HG03175 (cell line): ENCODE data around the gene KIF25.
"Not testable (repeated sequence)": the region's sequence is repeated elsewhere in the genome, so short reads cannot be mapped to it uniquely, and the experiment has no call there.

Experiments
- ATAC-seq: cut with Tn5 transposase; IDR thresholded peaks from one replicate; pipeline ENCODE4 v1.9.1; 2021; ENCODE audit warnings: mild to moderate bottlenecking, moderate library complexity; ENCODE audit not compliant: unreplicated experiment

KIF25 gene

DNA sequence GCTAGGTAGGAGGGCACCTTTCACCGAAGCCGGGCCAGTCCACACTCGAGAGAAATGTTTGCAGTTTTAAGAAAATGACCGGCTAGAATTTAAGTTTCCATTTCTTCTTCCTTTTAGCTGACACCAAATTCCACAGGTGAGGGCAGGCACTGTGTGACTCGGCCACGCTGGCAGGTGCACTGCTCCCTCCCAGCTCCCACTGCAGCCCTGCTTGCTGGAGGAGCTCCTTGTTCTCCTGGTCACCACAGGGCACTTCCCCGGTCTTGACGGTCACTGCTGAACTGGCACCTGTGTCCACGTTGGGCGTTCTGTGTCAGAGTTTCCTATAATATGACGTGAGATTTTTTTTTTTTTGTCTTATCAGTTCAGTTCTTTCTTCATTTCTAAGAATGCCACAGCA lies 3.6 kb upstream of the KIF25 start:
- no peak for ATAC-seq

DNA sequence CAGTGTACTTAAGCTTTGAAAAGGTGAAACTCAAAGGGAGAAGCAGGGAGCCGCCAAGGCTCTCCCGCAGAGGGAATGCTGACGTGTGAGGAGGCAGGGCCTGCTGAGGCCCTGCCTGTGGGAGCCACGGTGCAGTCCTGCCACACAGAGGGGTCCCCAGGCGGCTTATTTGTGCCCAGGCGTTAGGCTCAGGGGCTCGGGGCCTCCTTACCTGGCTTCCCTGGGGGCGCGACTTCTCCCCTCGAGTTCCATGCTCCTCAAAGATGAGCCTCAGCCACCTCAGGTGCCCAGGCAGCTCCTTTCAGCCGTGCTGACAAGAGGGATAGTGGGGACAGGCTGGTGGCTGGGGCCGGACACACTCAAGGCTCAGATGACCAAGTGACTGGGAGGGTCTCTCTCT lies 2.2 kb upstream of the KIF25 start:
- no peak for ATAC-seq

- ATAC-seq, result no peak
Measured at GRCh38 chr6:167995731-167996151, 1.7 kb upstream of the KIF25 start.

DNA sequence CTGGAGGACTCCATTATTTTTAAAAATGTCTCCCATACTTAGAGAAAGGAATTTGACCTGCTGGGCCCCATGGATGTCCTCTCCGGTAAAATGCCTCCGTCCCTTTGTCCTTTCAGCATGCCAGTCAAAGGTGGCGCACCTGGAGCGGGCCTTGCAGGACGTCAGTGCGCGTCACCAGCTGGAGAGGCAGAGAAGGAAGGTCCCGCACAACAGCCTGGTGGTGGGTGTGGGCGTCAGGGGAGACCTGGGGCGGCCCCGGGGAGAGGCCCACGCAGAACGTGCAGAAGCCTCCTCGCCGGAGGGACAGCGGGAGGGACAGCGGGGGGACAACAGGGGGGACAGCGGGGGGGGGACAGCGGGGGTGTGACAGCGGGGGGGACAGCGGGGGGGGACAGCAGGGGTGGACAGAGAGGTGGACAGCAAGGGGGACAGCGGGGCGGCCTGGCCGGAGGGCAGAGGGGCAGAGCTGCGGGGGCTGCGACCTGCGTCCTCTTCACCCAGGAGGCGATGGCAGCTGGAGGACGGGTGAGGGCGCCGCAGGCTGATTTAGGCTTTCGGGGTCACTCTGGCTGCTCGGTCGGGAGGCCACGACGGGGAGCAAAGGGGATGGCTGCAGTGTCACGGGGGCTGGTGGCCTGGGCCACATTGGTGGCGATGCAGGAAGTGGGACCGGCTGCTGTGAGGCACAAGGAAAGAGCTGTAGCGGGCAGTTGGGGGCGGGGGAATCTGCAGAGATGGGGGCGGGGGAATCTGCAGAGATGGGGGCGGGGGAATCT lies 859 bp upstream of the KIF25 start:
- no peak for ATAC-seq

GRCh38 chr6:167998215-167998614 lies 744 bp downstream of the KIF25 start:
- ATAC-seq, result no peak

DNA sequence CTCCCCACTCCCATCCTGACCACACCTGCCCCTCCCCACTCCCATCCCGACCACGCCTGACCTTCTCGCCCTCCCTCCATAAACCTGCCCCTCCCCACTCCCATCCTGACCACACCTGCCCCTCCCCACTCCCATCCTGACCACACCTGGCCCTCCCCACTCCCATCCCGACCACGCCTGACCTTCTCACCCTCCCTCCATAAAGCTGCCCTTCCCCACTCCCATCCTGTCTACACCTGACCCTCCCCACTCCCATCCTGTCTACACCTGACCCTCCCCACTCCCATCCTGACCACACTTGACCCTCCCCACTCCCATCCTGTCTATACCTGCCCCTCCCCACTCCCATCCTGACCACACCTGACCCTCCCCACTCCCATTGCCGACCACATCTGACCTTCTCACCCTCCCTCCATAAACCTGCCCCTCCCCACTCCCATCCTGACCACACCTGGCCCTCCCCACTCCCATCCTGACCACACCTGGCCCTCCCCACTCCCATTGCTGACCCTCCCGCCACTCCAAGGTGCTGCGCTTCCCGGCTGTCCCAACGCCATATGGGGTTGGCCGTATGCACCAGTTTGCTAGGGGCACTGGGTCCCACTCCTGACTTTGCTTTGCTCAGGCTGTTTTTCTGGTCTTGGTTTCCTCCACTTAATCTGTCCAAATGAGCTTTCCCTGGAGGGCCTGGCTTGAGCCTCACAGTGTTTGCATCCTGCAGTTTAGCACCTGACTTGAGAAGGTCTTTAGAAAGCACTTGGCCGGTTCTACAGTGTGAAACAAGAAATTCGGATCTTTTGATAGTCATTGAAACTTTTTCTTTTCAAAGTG lies 2.9 kb downstream of the KIF25 start:
- ATAC-seq, result no peak

DNA sequence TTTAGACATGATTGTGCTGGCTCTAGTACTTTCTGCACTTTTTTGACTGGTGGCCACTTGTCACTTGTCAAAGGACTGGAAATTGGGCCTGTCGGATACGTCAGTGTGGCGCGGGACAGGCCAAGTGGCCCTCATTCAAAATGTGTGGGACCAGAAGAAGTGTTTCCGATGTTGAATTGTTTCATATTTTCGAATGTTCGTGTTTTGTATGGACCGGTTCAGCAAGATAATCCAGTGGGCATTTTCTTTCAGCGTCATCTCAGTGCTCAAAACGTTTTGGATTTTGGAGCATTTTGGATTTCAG lies 3.5 kb downstream of the KIF25 start:
- ATAC-seq, result no peak

- not testable (repeated sequence) for ATAC-seq
Measured at GRCh38 chr6:168001514-168001913, 4.0 kb downstream of the KIF25 start.

DNA sequence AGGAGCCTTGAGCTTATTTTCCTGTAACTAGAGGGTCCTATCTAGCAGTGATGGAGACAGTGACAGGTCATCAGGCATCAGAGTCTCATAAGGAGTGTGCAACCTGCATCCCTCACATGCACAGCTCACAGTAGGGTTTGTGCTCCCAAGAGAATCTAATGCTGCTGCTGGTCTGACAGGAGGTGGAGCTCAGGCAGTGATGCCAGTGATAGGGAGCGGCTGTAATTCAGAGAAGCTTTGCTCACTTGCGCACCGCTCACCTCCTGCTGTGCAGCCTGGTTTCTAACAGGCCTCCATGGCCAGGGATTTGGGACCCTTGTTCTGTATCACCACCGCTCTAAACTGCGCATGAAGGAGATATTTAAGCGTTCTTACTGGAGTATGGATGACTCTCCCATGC lies 5.3 kb downstream of the KIF25 start:
- ATAC-seq, result no peak

- no peak for ATAC-seq
Measured at GRCh38 chr6:168004023-168004422, 6.6 kb downstream of the KIF25 start.

GRCh38 chr6:168004945-168005344 lies 7.5 kb downstream of the KIF25 start:
- ATAC-seq, result no peak

DNA sequence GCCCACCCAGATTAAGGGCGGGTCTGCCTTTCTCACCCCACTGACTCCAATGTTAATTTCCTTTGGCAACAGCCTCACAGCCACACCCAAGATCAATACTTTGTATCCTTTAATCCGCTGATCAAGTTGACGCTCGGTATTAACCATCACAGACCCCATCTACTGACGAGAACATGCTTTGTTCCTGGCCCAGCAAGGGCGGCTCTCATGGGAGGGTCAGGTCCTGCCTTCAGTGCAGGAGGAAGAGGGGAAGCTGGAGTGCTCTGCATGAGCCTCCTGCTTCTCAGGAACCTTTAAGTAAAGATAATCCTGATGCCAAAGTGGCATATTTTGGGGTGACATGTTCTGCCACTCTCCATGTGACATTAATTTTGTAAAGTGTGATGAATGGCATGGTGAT lies 8.3 kb downstream of the KIF25 start:
- no peak for ATAC-seq

DNA sequence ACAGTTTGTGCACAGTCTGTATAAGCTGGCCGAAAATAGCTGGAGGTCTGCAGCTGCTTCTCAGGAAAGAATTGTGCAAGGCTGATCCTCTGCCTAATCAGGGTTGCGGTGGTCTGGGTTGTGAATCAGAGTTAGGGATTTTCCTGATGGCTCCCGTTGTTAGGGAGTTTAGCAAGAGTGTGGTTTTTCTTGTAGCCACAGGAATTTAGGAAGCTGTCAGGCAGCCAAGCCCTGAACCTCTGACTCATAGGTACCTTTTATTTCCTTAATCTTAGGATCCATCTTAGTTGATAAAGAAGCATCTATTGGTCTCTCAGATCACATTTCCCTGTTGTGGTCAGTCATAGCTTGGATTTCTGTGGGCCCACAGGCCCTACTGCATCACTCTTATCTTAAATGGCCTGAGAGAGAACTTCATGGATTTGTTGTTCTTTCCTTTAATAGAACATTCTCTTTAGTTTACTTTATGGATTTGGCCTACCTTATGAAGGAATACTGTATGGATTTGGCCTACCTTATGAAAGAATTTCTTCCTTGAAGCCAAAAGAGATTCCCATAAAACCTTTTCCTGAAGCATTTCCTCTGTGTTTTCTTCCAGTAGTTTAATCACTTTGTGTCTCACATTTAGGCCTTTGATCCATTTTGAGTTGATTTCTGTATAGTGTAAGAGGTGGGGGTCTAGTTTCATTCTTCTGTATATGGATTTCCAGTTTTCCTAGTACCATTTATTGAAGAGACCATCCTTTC lies 10.3 kb downstream of the KIF25 start:
- no peak for ATAC-seq

DNA sequence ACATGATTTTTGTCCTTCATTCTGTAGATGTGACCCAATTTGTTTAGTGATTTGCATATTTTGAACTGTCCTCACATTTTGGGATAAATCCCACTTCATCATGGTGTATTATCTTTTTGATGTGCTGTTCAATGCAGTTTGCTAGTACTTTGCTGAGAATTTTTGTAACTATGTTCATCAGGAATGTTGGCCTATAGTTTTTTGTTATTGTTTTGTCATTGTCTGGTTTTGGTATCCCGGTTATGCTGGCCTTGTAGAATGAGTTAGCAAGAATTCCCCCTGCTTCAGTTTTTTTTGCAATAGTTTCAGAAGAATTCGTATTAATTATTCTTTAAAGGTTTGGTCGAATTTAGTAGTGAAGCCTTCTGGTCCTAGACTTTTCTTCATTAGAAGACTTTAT lies 11.9 kb downstream of the KIF25 start:
- ATAC-seq, result no peak

DNA sequence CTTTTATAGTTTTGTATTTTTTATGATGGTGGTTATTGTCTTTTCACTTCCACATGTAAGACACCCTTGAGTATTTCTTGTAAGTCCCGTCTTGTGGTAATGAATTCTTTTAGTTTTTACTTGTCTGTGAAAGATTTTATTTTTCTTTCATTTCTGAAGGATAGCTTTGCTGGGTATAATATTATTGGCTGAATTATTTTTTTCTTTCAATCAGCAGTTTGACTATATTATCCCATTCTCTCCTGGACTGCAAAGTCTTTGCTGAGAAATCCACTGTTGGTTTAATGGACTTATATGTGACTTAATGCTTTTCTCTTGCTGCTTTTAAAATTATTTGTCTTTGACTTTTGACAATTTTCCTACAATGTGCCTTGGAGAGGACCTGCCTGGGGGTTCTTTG lies 13.8 kb downstream of the KIF25 start:
- ATAC-seq, result no peak

- ATAC-seq, result no peak
Measured at GRCh38 chr6:168012431-168013249, 15.2 kb downstream of the KIF25 start.

DNA sequence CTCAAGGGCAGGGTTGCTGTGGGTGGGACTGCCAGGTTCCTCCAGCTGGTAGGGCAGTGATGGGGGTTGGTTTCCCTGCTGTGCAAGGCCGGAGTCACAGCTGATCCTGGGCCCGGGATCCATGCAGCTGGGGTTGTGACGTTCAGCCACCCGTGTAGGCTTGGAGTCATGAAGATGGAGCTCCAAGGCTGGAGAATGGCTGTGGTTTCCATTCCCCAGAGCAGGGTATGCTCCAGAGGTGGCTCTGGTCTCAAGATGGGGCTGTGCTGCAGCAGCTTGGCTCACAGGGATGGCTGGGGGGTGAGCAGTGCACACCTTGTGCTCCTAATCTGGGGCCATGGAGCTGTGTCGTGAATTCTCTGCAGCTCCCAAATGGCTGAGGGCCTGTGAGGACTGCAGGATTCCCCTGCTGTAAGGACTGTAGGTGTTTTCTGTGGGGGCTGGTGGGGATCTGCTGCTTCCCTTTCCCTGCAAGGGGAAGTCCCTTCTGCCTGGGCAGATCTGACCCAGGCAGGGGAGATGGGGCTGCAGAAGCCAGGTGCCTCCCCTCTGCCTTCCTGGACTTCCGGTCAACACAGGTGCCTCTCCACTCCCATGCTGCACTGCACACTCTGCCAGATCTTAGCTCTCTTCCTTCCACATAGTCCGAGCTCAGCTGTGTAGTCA lies 15.9 kb downstream of the KIF25 start:
- no peak for ATAC-seq

DNA sequence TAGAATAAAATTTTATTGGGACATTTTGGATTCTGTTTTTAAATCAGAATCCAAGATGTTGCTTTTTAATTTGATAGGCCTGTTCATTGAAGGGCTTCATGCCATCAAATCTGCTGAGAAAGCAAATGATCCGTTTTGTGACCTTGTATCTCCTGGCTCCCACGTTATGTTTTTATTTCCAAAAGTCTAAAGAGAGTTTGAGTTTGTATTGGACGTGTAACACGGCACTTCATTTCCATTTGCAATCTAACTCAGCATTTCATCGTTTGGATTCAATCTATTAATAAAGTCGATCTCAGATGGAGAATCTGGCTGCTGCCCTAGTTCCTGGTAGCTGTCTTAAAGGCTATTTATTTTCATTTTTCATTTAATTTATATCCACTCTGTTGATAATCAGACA lies 17.0 kb downstream of the KIF25 start:
- no peak for ATAC-seq

DNA sequence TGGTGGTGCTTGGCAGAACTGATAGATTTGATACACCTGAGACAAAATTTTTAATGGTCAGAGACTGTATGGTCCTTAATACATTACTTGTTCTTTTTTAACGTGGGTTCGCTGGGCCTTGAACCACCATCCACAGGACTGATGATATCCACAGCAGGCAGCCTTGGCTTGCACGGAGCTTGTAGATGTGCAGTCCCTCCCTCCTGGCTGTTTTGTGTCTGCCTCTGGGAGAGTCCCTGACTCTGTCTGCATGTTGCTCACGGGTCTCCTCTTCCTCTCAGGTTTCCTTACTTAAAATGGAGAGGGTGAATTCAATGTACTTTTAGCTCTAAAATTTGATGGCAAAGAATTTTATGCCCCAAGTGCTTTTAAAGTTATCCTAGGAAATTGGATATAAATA lies 17.5 kb downstream of the KIF25 start:
- no peak for ATAC-seq

GRCh38 chr6:168015482-168016175 lies 18.2 kb downstream of the KIF25 start:
- no peak for ATAC-seq
